PC-9 (cell line): ENCODE results near the gene COL20A1. TPM values are rescaled to one million over a fixed set of nuclear protein-coding genes. Genes with fewer than 3 reads are reported as not detected.

Experiments used
- BruUV-seq: library from RNA; stranded (reverse); fragments of 400-500 nt; replicated peaks from 2 replicates; lab custom pipeline; 2021; lab: Mats Ljungman, UMichigan
- CTCF ChIA-PET: fragments of 300-600 bp; sonication (Branson Sonifier 250); formaldehyde crosslinking; loops from one replicate; lab custom pipeline; 2022; ENCODE audit warnings: antibody characterized with exemption; lab: Charles Lee
- POLR2A ChIA-PET: fragments of 300-600 bp; sonication (Branson Sonifier 250); formaldehyde crosslinking; loops from one replicate; lab custom pipeline; 2022; ENCODE audit warnings: antibody characterized with exemption; ENCODE audit not compliant: unreplicated experiment; lab: Charles Lee
- DNase-seq, 2 experiments: peaks; one replicate each; pipeline versions ENCODE4 v3.0.0 to v3.0.0-alpha.2; 2015 to 2022; ENCODE audit warnings: mixed read lengths in 1 of 2
- H2AFZ ChIP-seq: fragments of 200-600 bp; sonication (generic); 2 replicates; pipeline ENCODE4 v1.8.1; 2017; ENCODE audit warnings: antibody characterized with exemption
- H3F3A ChIP-seq: fragments of 200-600 bp; sonication (generic); 2 replicates; pipeline ENCODE4 v1.8.1; 2017; ENCODE audit warnings: antibody characterized with exemption, mild to moderate bottlenecking, low read depth; ENCODE audit not compliant: insufficient read depth
- H3K27ac ChIP-seq: fragments of 200-600 bp; sonication (generic); 2 replicates; pipeline ENCODE4 v1.6.1; 2016; ENCODE audit warnings: mixed run types
- H3K27me3 ChIP-seq: fragments of 200-600 bp; sonication (generic); 2 replicates; pipeline ENCODE4 v1.6.1; 2016; ENCODE audit warnings: low read depth, mixed run types; ENCODE audit not compliant: insufficient read depth
- H3K36me3 ChIP-seq: fragments of 200-600 bp; sonication (generic); 2 replicates; pipeline ENCODE4 v1.6.1; 2016; ENCODE audit warnings: low read depth, mixed run types
- H3K4me1 ChIP-seq: fragments of 200-600 bp; sonication (generic); replicated peaks from 2 replicates; pipeline ENCODE4 v1.6.1; 2016; ENCODE audit warnings: mixed run types; ENCODE audit not compliant: insufficient read depth
- H3K4me2 ChIP-seq: fragments of 200-600 bp; sonication (generic); 2 replicates; pipeline ENCODE4 v1.6.1; 2017; ENCODE audit warnings: mixed run types
- H3K4me3 ChIP-seq: fragments of 200-600 bp; sonication (generic); 2 replicates; pipeline ENCODE4 v1.6.1; 2016; ENCODE audit warnings: mixed run types
- H3K79me2 ChIP-seq: fragments of 200-600 bp; sonication (generic); 2 replicates; pipeline ENCODE4 v1.6.1; 2017; ENCODE audit warnings: low read depth, mixed run types
- H3K9me2 ChIP-seq: fragments of 200-600 bp; sonication (generic); 2 replicates; pipeline ENCODE4 v1.8.1; 2017; ENCODE audit warnings: mild to moderate bottlenecking; ENCODE audit not compliant: insufficient read depth
- H3K9me3 ChIP-seq: fragments of 200-600 bp; sonication (generic); 2 replicates; pipeline ENCODE4 v1.8.1; 2016; ENCODE audit warnings: low read depth; ENCODE audit not compliant: insufficient read depth
- H4K20me1 ChIP-seq: fragments of 200-600 bp; sonication (generic); 2 replicates; pipeline ENCODE4 v1.8.1; 2017; ENCODE audit not compliant: insufficient read depth
- EZH2 ChIP-seq: fragments of 200-600 bp; sonication (generic); IDR thresholded peaks from 2 replicates; pipeline ENCODE4 v1.8.0; 2017; ENCODE audit warnings: antibody characterized with exemption, low read depth
- intact Hi-C: fragments of 100-400 bp; cut with micrococcal nuclease; formaldehyde crosslinking; loops from one replicate; pipeline ENCODE4 v1.10.0; 2022; ENCODE audit not compliant: unreplicated experiment
- total RNA-seq: library from RNA; stranded (reverse); gene quantifications from 2 replicates; pipeline ENCODE4 v1.2.3, GENCODE V29; 2021
- TF ChIP-seq, protein P1 (sequence below): fragments of 200-600 bp; sonication (generic); conservative IDR thresholded peaks from 2 replicates; pipeline ENCODE4 v1.6.1; 2017; ENCODE audit warnings: mixed run types, antibody characterized with exemption, mild to moderate bottlenecking, moderate library complexity

Gene COL20A1
- total RNA-seq, 1 experiment from 2014 or later = not detected

DNA sequence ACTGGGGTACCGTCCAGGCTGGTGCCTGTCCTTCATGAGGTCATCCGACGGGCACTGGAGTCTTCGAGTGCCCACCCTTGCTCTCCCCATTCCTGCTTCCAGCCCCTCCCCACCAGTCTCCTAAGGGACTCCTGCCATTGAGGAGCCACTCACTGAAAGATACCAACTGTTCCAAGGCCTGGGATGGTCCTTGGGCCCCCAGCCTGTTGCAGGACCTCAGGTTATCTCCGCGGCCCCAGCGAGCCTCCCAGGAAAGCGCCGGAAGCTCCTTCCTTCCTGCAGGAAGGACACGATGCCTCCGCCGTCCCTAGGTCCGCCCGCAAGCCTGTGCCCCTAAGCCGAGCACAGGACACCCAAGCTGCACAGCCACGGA lies 39.9 kb upstream of the COL20A1 start:
- H3K27ac ChIP-seq = no peak overlapping the region

DNA sequence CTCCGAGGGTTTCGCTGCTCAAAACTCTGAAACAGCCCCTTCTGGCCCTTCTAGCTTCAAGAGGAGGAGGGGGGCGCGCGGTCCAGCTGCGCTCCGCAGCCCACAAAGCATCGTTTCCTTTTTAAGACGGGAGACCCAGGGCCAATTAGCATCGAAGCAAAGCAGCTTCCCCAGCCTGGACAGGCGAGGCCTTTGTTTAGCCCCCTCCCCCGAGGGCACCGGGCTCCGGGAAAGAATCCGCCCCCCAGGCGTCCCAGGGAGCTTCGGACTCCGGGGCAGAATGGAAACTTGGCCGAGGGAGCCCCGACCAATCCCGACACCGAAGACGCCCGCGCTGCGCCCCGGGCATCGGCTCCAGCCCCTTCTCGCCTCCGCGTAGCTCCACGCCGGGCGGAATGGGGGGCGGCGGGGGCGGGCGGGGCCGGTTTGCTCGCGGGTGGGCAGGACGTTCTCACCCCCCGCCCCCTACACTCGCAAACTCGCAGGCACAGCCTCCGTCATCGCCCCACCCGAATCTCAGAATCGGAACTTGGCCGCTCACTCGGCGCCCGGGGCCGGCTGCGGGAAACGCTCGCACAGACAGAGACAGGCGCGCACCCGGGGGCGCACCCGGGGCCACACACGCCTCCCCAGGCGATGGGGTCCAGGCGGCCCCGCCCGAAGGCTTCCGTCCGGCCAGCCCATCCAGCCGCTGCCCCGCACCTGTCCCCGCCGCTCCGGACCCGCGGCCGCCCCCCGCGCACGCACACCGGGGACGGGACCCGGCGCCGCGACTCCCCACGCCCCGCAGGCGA lies 39.4 kb upstream of the COL20A1 start:
- POLR2A ChIA-PET = no interaction called here
- H3K4me3 ChIP-seq = no peak overlapping the region

More for the DNA sequence above, 39.9 kb upstream of the COL20A1 start:
- Histone ChIP-seq H3K4me3 (no peak overlapping the region), H3F3A (peaks cover 11% of the 10 kb centered on the region; the same call in 1 of the 2 replicates), H3K4me2 (no peak overlapping the region), H3K27me3 (peaks cover 60% of the 10 kb centered on the region), H4K20me1 (no peaks in the 10 kb centered on the region), H3K79me2 (no peaks in the 10 kb centered on the region), H3K4me1 (peaks cover 13% of the 10 kb centered on the region; the same call in 1 of the 2 replicates), H3K36me3 (no peaks in the 10 kb centered on the region), H3K9me3 (no peaks in the 10 kb centered on the region), H3K9me2 (no peaks in the 10 kb centered on the region), H2AFZ (no peak overlapping the region)
- POLR2A ChIA-PET = no interaction called here
- CTCF ChIA-PET = no interaction called here
- intact Hi-C loops = no loop called here
- TF ChIP-seq, protein P1, sequence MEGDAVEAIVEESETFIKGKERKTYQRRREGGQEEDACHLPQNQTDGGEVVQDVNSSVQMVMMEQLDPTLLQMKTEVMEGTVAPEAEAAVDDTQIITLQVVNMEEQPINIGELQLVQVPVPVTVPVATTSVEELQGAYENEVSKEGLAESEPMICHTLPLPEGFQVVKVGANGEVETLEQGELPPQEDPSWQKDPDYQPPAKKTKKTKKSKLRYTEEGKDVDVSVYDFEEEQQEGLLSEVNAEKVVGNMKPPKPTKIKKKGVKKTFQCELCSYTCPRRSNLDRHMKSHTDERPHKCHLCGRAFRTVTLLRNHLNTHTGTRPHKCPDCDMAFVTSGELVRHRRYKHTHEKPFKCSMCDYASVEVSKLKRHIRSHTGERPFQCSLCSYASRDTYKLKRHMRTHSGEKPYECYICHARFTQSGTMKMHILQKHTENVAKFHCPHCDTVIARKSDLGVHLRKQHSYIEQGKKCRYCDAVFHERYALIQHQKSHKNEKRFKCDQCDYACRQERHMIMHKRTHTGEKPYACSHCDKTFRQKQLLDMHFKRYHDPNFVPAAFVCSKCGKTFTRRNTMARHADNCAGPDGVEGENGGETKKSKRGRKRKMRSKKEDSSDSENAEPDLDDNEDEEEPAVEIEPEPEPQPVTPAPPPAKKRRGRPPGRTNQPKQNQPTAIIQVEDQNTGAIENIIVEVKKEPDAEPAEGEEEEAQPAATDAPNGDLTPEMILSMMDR = no peak
- no peak for TF ChIP-seq EZH2
- no TSS peak for BruUV-seq
- no peak for DNase-seq

DNA sequence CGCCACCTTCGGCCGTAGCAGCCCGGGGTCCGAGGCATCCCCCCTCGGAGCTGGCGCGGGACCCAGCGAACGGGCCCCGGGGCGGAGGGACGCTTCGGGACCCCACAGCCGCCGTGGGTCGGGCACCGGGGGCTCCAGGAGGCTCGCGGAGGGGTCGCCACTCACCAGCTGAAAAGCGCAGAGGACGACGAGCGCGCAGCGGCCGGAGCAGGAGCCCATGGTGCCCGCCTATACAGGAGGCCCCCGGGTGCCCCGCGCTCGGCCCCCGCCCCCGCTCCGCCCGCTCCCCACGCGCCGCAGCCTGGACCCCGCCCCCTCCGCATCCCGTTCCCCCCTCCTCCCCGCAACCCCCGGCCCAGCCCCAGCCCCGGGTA lies 38.8 kb upstream of the COL20A1 start, which contains the start of gene NKAIN4:
TSS of gene NKAIN4 (minus strand) at position 232 of the 374 bp plus-strand sequence. CDS start at position 219, 13 bp downstream.
- intact Hi-C loops = no loop called here
- CTCF ChIA-PET = interaction anchor here (1.0 kb wide), 1 partner anchor 31 kb away, joined by 10 read pairs; no protein-coding TSS in a partner anchor
- H4K20me1 ChIP-seq = no peaks in the 10 kb centered on the region
- no peaks in the 10 kb centered on the region for H3K79me2 ChIP-seq
- no peaks in the 10 kb centered on the region for H3K36me3 ChIP-seq
- no peak for DNase-seq
- H3K4me2 ChIP-seq = no peak within 1 kb of the TSS
- BruUV-seq = no TSS peak
- peaks cover 9% of the 10 kb centered on the region; the same call in 1 of the 2 replicates for H3K4me1 ChIP-seq
- no peak within 1 kb of the TSS for H3K27ac ChIP-seq
- H2AFZ ChIP-seq = no peak within 1 kb of the TSS
- no peaks in the 10 kb centered on the region for H3K9me3 ChIP-seq
- TF ChIP-seq EZH2 = no peak
- peaks cover 63% of the 10 kb centered on the region for H3K27me3 ChIP-seq
- peaks cover 9% of the 10 kb centered on the region; the same call in 1 of the 2 replicates for H3F3A ChIP-seq
- no peaks in the 10 kb centered on the region for H3K9me2 ChIP-seq
- H3K4me3 ChIP-seq = no peak within 1 kb of the TSS
- POLR2A ChIA-PET = no interaction called here

More for the DNA sequence above, 39.4 kb upstream of the COL20A1 start:
- H4K20me1 ChIP-seq = no peaks in the 10 kb centered on the region
- H3K4me2 ChIP-seq = no peak overlapping the region
- TF ChIP-seq, protein P1 = no peak
- no peak for TF ChIP-seq EZH2
- no peaks in the 10 kb centered on the region for H3K36me3 ChIP-seq
- H3K79me2 ChIP-seq = no peaks in the 10 kb centered on the region
- CTCF ChIA-PET = no interaction called here
- peaks cover 13% of the 10 kb centered on the region; the same call in 1 of the 2 replicates for H3K4me1 ChIP-seq
- no peak for DNase-seq
- H3K9me3 ChIP-seq = no peaks in the 10 kb centered on the region
- H3K9me2 ChIP-seq = no peaks in the 10 kb centered on the region
- H2AFZ ChIP-seq = no peak overlapping the region
- peaks cover 60% of the 10 kb centered on the region for H3K27me3 ChIP-seq
- peaks cover 11% of the 10 kb centered on the region; the same call in 1 of the 2 replicates for H3F3A ChIP-seq
- H3K27ac ChIP-seq = no peak overlapping the region
- intact Hi-C loops = no loop called here
- BruUV-seq = no TSS peak
